OCI-M1 (cell line): ENCODE data around the gene MRPS16.

Experiments
- DNase-seq: peaks from one replicate; lab custom pipeline; 2025; lab: John Stamatoyannopoulos, UW

MRPS16 gene

DNA sequence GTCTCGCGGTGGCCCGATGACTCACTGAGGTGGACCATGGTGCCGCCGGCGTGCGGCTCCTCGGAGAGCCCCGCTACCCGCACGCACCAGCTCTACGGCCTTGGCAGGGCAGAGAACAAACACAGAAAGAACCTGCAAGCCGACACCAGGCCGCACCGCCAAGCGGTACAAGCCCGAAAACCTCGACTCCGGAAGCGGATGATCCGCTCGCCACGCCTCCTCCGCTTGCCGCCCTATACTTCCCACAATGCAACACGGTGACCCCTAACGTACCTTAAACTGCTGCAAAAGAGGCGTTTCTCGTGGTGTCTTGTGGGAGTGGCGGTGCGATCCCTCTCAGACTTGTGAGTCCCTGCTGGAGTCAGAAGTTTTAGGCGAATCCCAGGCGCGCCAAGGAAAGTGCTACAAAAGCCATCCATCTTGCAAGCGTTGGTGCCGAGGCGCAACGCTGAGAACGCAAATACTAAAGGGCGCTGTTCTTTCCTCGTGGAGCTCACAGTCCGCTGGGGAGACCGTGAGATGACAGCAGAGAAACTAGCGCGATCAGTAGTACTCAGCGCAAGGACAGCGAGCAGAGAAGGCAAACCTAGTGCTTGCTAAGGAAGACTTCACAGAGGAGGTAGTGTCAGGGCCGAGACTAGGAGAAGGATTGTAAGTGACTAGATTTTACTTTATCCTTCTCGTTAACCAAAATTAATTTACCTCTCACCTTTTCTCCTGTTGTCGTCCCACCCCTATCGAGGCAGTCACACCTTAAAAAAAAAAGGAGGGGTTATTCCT is at the start of gene MRPS16:
Gene MRPS16 (minus strand): TSS at position 200 of the 780 bp plus-strand sequence. CDS start 162 bp downstream, at position 38.
- peak; percentile 98 for DNase-seq

- no peak for DNase-seq
Observed at GRCh38 chr10:73296946-73297345, 44.5 kb upstream of the MRPS16 start.

DNA sequence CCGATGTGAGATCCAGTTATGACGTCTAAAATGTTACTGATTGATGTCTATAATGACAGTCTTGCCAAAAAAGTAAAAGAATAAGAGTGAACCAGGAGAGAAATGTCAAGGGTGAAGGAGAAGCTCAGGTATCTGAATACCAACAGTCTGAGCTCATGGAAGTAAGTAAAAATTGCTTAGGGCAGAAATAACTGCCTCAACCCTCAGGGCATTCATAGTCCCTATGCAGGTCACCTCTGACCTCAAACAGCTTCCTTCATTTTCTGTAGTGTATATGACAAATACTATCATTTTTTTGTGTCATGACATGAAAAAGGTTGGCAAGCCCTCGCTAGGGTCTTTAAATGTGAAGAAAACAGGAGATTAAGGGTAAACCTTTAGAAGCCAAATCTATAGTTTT is 41.0 kb upstream of the MRPS16 start:
- DNase-seq, result no peak

- no peak for DNase-seq
Observed at GRCh38 chr10:73289958-73290357, 37.5 kb upstream of the MRPS16 start.

DNA sequence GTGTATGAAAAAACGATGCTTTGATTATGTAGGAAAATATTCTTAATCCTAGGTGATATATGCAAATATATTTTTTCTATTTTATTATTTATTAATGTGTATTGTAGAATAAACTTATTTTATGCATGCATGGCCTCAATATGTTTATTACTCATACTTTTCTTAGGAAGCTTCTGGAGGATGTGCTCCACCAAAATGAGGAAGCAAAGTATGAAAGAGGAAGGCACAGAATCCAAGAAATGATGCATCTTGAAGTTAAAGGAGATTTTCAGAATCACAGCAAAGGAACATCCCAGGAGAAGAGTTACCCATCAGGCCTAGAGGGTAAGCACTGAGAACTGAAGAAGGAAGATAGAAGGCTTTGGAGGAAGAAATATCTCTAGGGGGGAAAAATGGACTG is 35.0 kb upstream of the MRPS16 start:
- DNase-seq, result no peak

DNA sequence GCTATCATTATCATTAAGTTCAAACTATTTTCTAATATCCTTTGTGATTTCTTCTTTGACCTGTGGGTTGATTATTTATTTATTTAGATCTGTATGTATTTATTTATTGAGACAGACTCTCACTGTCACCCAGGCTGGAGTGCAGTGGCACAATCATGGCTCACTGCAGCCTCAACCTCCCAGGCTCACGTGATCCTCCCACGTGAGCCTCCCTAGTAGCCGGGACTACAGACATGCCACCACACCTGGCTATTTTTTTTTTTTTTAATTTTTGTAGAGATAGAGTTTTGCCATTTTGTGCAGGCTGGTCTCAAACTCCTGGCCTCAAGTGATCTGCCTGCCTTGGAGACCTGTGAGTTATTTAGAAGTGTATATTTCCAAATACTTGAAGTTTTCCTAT is 28.7 kb upstream of the MRPS16 start:
- no peak for DNase-seq

DNA sequence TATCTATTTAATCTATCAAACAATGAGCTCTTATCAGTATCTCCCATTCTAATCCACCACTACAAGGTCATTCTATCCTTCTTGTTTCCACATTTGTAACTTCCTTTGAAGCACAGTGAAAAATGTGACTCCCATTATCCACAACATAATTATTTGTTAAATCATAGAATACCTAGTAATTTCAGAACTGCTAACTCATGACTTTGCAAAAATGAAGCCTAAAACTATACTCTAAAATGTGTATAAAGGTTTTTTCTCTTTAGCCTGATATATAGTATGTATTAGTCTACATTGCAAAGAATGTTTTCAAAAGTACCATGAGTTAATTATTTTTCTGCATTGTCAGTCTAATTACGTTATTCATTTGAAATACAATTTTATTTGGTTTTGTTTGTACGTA is 12.0 kb upstream of the MRPS16 start:
- no peak for DNase-seq

DNA sequence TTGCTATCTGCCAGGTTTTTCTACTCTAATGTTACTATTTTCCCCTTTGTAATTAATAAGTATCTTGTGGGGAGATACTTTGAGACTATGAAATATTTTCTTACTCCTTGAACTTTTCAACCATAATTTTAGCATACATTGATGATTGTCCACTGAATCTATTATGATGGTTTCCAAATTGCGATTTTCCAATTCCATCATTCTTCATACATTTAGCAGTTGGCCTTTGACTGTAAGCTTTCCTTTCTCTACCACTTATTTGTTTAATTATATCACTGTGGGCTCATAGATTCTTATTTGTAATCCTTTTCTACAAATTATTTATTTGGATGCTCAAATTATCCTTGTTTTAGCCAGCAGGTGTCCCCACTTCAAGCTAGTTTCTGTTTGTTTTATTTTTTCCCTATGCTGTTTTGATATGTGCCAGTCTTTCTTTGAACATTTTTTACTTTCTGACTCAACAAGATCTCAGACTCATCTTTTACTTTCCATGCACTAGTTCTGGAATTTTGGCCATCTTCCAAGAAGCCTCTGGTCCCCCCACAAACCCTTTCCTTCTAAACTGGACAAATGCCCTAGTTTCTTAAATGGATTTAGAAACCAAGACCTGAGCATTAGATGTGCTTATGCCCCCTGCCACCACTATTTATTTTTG is 11.4 kb upstream of the MRPS16 start:
- peak; percentile 73 for DNase-seq

DNA sequence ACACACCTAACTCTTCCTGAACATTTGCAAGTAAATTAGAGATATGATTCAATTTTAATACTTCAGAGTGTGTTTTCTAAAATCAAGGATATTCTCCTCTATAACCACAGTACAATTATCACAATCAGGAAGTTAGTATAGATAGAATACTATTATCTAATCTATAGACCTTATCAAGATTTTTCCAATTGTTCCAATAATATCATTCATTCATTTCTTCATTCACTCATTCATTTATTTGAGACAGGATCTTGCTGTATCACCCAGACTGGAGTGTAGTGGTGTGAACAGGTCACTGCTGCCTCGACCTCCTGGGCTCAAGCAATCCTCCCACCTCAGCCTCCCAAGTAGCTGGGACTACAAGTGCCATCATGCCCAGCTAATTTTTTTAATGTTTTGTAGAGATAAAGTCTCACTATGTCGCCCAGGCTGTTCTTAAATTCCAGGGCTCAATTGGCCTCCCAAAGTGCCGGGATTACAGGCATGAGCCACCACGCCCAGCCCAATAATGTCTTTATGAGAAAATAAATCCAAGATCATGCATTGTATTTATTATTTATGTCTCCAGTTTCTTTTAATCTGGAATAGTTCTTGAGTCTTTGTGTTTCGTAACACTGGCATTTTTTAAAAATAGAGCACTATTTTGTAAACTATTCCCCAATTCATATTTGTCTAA is 10.6 kb upstream of the MRPS16 start:
- DNase-seq, result no peak

DNA sequence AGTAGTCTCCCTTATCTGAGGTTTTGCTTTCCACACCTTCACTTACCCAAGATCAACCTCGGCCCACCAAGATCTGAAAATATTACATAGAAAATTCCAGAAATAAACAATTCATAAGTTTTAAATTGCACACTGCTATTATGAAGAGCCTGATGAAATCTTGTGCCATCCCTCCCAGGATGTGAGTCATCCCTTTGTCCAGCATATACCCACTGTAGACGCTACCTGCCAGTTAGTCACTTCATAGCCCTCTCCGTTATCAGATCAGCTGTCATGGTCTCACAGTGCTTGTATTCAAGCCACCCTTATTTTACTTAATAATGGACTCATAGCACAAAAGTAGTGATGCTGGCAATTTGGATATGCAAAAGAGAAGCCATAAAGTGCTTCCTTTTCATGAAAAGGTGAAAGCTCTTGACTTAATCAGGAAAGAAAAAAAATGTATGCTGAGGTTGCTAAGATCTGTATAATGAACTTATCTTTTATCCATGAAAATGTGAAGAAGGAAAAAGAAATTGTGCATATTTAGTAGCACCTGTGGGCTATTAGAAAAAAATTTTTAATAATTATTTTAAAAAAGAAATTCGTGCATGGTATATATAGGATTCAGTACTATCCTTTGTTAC is 9.8 kb upstream of the MRPS16 start:
- peak; percentile 83 for DNase-seq

DNA sequence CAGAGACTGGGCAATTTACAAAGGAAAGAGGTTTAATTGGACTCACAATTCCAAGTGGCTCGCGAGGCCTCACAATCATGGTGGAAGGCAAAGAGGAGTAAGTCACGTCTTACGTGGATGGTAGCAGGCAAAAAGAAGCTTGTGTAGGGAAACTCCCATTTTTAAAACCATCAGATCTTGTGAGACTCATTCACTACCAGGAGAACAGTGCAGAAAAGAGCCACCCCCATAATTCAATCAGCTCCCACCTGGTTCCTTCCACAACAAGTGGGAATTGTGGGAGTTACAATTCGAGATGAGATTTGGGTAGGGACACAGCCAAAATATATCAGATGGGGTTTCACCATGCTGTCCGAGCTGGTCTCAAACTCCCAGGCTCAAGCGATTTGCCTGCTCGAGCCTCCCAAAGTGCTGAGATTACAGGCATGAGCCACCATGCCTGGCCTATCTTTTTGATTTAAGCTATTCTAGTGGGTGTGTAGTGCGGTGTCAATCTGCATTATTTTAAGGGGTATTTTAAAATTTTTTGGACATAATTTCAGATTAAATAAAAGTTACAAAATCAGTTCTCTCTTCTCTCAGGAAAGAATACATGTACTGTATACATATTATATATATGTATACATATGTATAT is 9.0 kb upstream of the MRPS16 start:
- no peak for DNase-seq

DNA sequence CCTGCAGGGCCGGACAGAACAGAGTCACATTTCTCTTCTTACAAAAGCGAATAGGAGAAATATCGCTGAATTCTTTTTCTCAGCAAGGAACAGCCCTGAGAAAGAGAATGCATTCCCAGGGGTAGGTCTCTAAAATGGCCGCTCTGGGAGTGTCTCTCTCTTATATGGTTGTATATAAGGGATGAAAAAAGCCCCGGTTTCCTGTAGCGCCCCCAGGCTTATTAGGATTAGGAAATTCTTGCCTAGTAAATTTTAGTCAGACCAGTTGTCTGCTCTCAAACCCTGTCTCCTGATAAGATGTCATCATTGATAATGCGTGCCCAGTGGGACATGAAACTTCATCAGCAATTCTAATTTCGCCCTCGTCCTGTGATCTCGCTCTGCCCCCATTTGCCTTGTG is 6.2 kb upstream of the MRPS16 start:
- DNase-seq, result peak; percentile 57

DNA sequence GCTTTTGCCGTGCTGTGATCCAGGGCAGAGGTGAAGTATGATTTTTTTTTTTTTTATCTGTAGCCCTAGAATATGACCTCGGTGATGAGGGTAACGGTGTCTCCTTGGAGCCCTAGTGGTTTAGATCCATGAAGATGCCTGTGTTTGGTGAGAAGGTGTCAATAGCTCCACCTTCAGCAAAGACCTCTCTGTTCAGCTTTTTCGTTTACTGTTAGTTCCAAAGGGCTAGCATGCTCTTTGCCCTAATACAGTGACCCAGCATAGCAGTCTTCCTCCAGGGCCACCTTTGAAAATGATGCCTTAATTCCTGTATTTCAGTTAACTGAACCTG is 746 bp upstream of the MRPS16 start:
- DNase-seq, result peak; percentile 71

- DNase-seq, result peak; percentile 48
Observed at GRCh38 chr10:73251683-73252444, 580 bp downstream of the MRPS16 start.

- DNase-seq, result no peak
Observed at GRCh38 chr10:73248259-73248724, 4.2 kb downstream of the MRPS16 start.

- DNase-seq, result peak; percentile 71
Observed at GRCh38 chr10:73247509-73248258, 4.8 kb downstream of the MRPS16 start.

DNA sequence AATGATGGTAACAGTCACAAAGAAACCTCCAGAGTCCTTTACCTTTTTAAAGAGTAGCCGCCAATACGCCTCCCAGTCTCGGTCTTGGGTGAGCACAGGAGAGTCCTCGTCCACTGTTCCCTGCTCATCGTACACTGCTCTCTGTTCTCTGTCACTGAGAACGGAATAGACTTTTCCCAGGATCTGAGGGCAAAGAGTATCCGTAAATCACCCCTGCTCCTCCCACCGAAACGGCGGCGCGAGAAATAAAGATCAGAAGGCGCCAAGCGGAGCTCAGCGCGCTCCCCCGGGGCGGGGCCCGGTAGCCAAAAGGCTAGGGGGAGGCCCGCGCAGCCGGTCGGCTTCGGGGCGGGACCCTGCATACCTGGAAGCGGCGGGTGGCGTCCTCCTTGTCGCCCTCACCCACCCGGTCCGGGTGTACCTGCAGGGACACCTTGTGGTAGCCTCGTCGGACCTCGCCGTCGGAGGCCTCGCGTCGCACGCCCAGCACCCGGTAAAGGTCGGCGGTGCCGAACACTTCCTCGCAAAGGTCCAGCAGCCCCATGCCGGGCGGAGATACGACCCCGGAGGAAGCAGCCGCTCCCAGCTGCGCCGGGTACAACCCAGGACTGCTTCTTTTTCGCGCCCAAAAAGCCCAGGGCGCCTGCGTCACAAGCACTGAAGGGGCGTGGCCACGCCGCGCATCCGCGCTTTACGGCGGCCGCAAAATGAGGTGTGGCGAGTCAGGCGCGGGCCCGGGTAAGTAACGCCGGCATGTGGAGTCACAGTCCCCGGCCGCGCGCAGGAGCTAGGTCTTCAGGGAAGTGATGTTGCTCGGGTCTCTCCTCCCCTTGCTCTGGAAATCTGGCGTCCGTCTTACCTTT is 5.6 kb downstream of the MRPS16 start, which contains the start of gene DNAJC9:
Gene DNAJC9 (minus strand): TSS at position 610 of the 863 bp plus-strand sequence. CDS start 66 bp downstream, at position 544.
- peak; percentile 98 for DNase-seq

GRCh38 chr10:73246322-73246645 is 6.2 kb downstream of the MRPS16 start:
- DNase-seq, result no peak

DNA sequence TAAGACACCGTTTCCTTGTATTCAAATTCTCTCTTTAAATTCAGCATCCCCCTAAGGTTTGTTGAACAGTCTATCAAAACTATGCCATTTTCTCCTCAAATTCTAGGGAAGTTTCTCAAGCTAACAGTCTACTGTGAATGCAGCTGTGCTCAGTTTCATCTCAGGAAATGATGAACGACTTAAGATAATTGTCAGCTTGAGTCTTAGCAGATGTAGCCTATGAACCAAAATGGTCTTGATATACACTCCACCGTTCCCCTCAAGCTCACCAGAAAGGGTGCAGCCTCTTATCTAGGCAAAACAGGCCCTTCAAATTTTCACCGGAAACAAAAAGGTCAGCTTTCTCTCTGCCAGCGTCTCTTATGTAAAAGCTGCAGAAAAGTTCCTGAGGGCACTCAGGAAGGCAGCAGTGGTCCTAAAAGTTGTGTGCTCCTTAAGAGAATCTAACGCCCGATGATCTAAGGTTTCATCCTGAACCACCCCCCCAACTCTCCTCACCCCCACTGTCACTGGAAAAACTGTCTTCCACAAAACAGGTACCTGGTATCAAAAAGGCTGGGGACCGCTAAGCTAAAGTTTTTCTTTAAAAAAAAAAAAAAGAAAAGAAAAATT is 7.5 kb downstream of the MRPS16 start:
- DNase-seq, result peak; percentile 94
